GM18861 (cell line): ENCODE data around the gene ATAD3C.
"Not testable (repeated sequence)": the region's sequence is repeated elsewhere in the genome, so short reads cannot be mapped to it uniquely, and the experiment has no call there.

Experiments used
- ATAC-seq: cut with Tn5 transposase; IDR thresholded peaks from one replicate; pipeline ENCODE4 v1.9.1; 2021; ENCODE audit not compliant: unreplicated experiment

The ATAD3C gene

GRCh38 chr1:1468196-1468985 lies 18.9 kb downstream of the ATAD3C start:
- ATAC-seq, result not testable (repeated sequence)

- peak; percentile 6 for ATAC-seq
Measured at GRCh38 chr1:1470626-1471388, 21.3 kb downstream of the ATAD3C start.

GRCh38 chr1:1471389-1472052 lies 22.0 kb downstream of the ATAD3C start, which contains the start of gene ATAD3B:
Gene ATAD3B (plus strand): TSS chr1:1471765. CDS start chr1:1471885, 120 bp downstream.
- peak; percentile 65 for ATAC-seq

GRCh38 chr1:1472053-1472876 lies 22.8 kb downstream of the ATAD3C start:
- ATAC-seq, result not testable (repeated sequence)

GRCh38 chr1:1476011-1476410 lies 26.5 kb downstream of the ATAD3C start:
- not testable (repeated sequence) for ATAC-seq

GRCh38 chr1:1477206-1477605 lies 27.7 kb downstream of the ATAD3C start:
- ATAC-seq, result no peak

- ATAC-seq, result no peak
Measured at GRCh38 chr1:1479547-1480487, 30.3 kb downstream of the ATAD3C start.

GRCh38 chr1:1480488-1480867 lies 31.0 kb downstream of the ATAD3C start:
- not testable (repeated sequence) for ATAC-seq

GRCh38 chr1:1481811-1482210 lies 32.3 kb downstream of the ATAD3C start:
- ATAC-seq, result not testable (repeated sequence)

- no peak for ATAC-seq
Measured at GRCh38 chr1:1482856-1483255, 33.4 kb downstream of the ATAD3C start.

- no peak for ATAC-seq
Measured at GRCh38 chr1:1483714-1484113, 34.2 kb downstream of the ATAD3C start.

- ATAC-seq, result not testable (repeated sequence)
Measured at GRCh38 chr1:1484976-1485750, 35.7 kb downstream of the ATAD3C start.

- ATAC-seq, result not testable (repeated sequence)
Measured at GRCh38 chr1:1485755-1486317, 36.3 kb downstream of the ATAD3C start.

GRCh38 chr1:1487701-1488100 lies 38.2 kb downstream of the ATAD3C start:
- no peak for ATAC-seq

- ATAC-seq, result no peak
Measured at GRCh38 chr1:1489231-1489630, 39.7 kb downstream of the ATAD3C start.

GRCh38 chr1:1489861-1490260 lies 40.4 kb downstream of the ATAD3C start:
- ATAC-seq, result no peak

- no peak for ATAC-seq
Measured at GRCh38 chr1:1490633-1491230, 41.2 kb downstream of the ATAD3C start.

- ATAC-seq, result no peak
Measured at GRCh38 chr1:1491601-1492000, 42.1 kb downstream of the ATAD3C start.
